Endothelial cell of umbilical vein (primary cell): ENCODE results near the gene GNAS-AS1.

Experiments
- EZH2 ChIP-seq: IDR thresholded peaks from 2 replicates; pipeline ENCODE4 v1.6.1; 2012; ENCODE audit warnings: borderline replicate concordance, low read depth, mild to moderate bottlenecking, moderate library complexity, low read length, inconsistent platforms; ENCODE audit not compliant: severe bottlenecking
- FOS ChIP-seq: IDR thresholded peaks from 2 replicates; pipeline ENCODE4 v1.6.1; 2011; ENCODE audit warnings: mild to moderate bottlenecking, low read length, moderate library complexity, borderline replicate concordance; ENCODE audit not compliant: insufficient read depth
- GATA2 ChIP-seq: IDR thresholded peaks from 2 replicates; pipeline ENCODE4 v1.7.0; 2011; ENCODE audit warnings: low read depth, mild to moderate bottlenecking, moderate library complexity, mixed read lengths, low read length; ENCODE audit not compliant: insufficient read length, insufficient read depth
- JUN ChIP-seq: IDR thresholded peaks from 2 replicates; pipeline ENCODE4 v1.6.1; 2011; ENCODE audit warnings: borderline replicate concordance, low read depth; ENCODE audit not compliant: insufficient read length, insufficient read depth
- MYC ChIP-seq: IDR thresholded peaks from one replicate; pipeline ENCODE4 v1.6.1; 2011; ENCODE audit warnings: mild to moderate bottlenecking, low read depth, low read length
- POLR2A ChIP-seq: IDR thresholded peaks from 2 replicates; pipeline ENCODE4 v1.6.1; 2012; ENCODE audit warnings: low read depth, mild to moderate bottlenecking, control low read depth, low read length
- POLR2AphosphoS5 ChIP-seq: IDR thresholded peaks from 2 replicates; pipeline ENCODE4 v1.6.1; 2012; ENCODE audit warnings: low read depth, mild to moderate bottlenecking, control low read depth, low read length, moderate library complexity; ENCODE audit not compliant: insufficient read depth
- TF ChIP-seq, protein P1 (sequence below), 2 donors: IDR thresholded peaks; 1 replicate in 1 of 2; 2 replicates in 1 of 2; pipeline ENCODE4 v1.5.1; 2011; ENCODE audit warnings: low read length in 2 of 2, mild to moderate bottlenecking in 2 of 2, moderate library complexity in 2 of 2, control low read depth in 1 of 2, inconsistent platforms in 1 of 2, low read depth in 1 of 2; ENCODE audit not compliant: insufficient read depth in 1 of 2; ENCODE audit errors: extremely low read depth in 1 of 2
- TF ChIP-seq, protein P2 (sequence below): IDR thresholded peaks from 2 replicates; pipeline ENCODE4 v1.6.1; 2011; ENCODE audit not compliant: insufficient read depth, insufficient read length

DNA sequence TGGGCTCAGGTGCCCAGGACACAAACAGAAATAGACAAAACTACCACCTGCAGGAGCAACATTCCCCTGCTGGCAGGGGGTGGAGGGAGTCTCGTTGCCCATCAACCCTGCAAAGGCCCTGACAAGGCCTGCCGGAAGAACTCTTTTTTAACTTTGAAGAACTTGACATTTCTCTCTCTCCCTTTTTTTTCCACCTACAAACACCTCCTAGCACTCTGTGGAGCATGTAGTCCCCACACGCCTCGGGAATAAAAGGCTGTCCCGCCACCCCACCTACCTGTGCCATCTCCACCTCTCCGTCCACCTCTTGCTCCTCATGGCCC, 54.8 kb downstream of the GNAS-AS1 start:
- no peak for TF ChIP-seq POLR2A
- no peak for TF ChIP-seq EZH2
- TF ChIP-seq, protein P1, sequence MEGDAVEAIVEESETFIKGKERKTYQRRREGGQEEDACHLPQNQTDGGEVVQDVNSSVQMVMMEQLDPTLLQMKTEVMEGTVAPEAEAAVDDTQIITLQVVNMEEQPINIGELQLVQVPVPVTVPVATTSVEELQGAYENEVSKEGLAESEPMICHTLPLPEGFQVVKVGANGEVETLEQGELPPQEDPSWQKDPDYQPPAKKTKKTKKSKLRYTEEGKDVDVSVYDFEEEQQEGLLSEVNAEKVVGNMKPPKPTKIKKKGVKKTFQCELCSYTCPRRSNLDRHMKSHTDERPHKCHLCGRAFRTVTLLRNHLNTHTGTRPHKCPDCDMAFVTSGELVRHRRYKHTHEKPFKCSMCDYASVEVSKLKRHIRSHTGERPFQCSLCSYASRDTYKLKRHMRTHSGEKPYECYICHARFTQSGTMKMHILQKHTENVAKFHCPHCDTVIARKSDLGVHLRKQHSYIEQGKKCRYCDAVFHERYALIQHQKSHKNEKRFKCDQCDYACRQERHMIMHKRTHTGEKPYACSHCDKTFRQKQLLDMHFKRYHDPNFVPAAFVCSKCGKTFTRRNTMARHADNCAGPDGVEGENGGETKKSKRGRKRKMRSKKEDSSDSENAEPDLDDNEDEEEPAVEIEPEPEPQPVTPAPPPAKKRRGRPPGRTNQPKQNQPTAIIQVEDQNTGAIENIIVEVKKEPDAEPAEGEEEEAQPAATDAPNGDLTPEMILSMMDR (IDR thresholded peaks at IDR 0.05; ENCODE audit: extremely low read depth in 1 of 2, insufficient read depth in 1 of 2, low read depth in 1 of 2, low read length in 2 of 2), result no peak
- TF ChIP-seq JUN, result no peak
- TF ChIP-seq, protein P2, sequence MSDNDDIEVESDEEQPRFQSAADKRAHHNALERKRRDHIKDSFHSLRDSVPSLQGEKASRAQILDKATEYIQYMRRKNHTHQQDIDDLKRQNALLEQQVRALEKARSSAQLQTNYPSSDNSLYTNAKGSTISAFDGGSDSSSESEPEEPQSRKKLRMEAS, result no peak
- no peak for TF ChIP-seq POLR2AphosphoS5
- TF ChIP-seq FOS, result no peak
- TF ChIP-seq MYC, result no peak
- TF ChIP-seq GATA2, result no peak
